ENCODE results near the gene NDUFS6.

The NDUFS6 gene

GRCh38 chr5:1847611-1848010, 46.4 kb downstream of the NDUFS6 start:
- Histone ChIP-seq H2BK15ac (ENCODE audit: low read length) (no peak overlapping the region), H2BK5ac (ENCODE audit: low read length) (no peak overlapping the region), H2AFZ (ENCODE audit: low read length) (no peak overlapping the region), H3K4me1 (ENCODE audit: control insufficient read depth in 2 of 2, insufficient read depth in 1 of 2, low read depth in 1 of 2, low read length in 2 of 2) (peaks cover 20 to 28% of the 10 kb centered on the region in 2 donors), H2BK12ac (ENCODE audit: low read length) (no peak overlapping the region), H3K36me3 (replicated peaks in 1 of 2; ENCODE audit: control insufficient read depth in 2 of 2, insufficient read depth in 2 of 2, low read length in 2 of 2) (peaks cover 0 to 1% of the 10 kb centered on the region in 2 donors), H3K18ac (ENCODE audit: low read length) (peak overlapping the region; percentile 80), H3K27ac (replicated peaks; ENCODE audit: low read length) (no peak overlapping the region), H3K79me1 (ENCODE audit: low read depth, low read length) (no peaks in the 10 kb centered on the region), H3K23ac (ENCODE audit: low read depth, low read length, poor library complexity) (no peak overlapping the region), H3K27me3 (ENCODE audit: control insufficient read depth in 3 of 3, insufficient read depth in 3 of 3, low read depth in 1 of 3, low read length in 3 of 3) (peaks cover 4 to 51% (median 8%) of the 10 kb centered on the region in 3 experiments), H4K8ac (ENCODE audit: low read depth, low read length) (peak overlapping the region; percentile 21), H3K4me2 (ENCODE audit: insufficient read depth, low read length, poor library complexity, severe bottlenecking) (no peak overlapping the region), H3K4ac (ENCODE audit: low read length) (no peak overlapping the region), H2AK5ac (ENCODE audit: low read depth, low read length) (peak overlapping the region; percentile 22), H2BK120ac (ENCODE audit: low read depth, low read length) (no peak overlapping the region), H4K91ac (ENCODE audit: low read depth, low read length, poor library complexity) (no peak overlapping the region), H3K9me3 (replicated peaks in 1 of 2; ENCODE audit: control insufficient read depth in 2 of 2, insufficient read depth in 1 of 2, low read depth in 1 of 2, low read length in 2 of 2) (no peaks in the 10 kb centered on the region), H3K14ac (ENCODE audit: low read length) (no peak overlapping the region), H3K9ac (ENCODE audit: low read depth, low read length, poor library complexity) (no peak overlapping the region), H3K4me3 (ENCODE audit: low read length in 2 of 2) (no peak overlapping the region)
- no CpG with 5 or more reads among the region's 9 CpGs for WGBS, 2 donors (ENCODE audit: extremely low coverage in 2 of 2, insufficient read length in 2 of 2, insufficient replicate concordance in 1 of 2)
- DNase-seq (ENCODE audit: low spot score): no peak

DNA sequence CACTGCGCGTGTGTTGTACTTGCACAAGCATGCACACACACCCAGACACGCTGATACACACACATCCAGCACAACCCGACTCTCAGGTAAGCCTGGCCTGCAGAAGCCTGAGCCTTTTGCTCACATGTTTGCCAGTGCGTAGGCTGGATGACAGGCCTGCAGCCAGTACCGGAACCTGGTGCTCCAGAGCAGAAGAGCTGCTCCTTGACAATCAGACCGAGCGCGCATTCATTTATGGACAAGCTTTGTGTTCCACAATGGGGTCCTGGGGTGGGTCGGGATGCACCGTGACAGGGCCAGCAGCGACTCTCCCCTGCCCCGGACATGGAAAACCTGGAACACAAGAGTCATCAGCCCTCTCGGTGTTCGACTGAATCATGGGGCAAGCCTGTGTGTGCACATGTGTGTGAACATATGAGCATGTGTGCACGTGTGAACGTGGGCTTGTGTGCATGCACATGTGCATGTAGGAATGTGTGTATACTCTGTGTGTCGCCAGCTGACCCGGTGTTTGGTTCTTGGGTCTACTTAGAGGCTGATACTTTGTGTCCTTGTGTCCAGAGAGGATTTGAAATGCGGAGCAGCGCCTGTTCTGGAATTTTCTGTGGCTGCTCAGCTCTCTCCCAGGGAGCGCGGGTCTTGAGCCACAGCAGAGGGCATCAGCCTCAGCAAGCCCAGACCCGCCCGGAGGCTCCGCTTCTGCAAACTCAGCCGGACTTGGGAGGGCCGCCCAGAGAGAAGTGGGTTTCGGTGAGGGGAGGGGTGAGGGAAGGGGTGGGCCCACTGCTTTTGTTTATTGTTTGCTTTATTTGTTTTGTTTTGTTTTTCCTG, 49.3 kb downstream of the NDUFS6 start:
- Histone ChIP-seq H3K23ac (ENCODE audit: low read depth, low read length, poor library complexity) (peak overlapping the region; percentile 2), H3K27ac (replicated peaks; ENCODE audit: low read length) (no peak overlapping the region), H3K79me1 (ENCODE audit: low read depth, low read length) (peaks cover under 1% of the 10 kb centered on the region), H4K91ac (ENCODE audit: low read depth, low read length, poor library complexity) (no peak overlapping the region), H2AK5ac (ENCODE audit: low read depth, low read length) (no peak overlapping the region), H3K14ac (ENCODE audit: low read length) (no peak overlapping the region), H2AFZ (ENCODE audit: low read length) (peak overlapping the region; percentile 64), H3K4me2 (ENCODE audit: insufficient read depth, low read length, poor library complexity, severe bottlenecking) (peak overlapping the region; percentile 48), H4K8ac (ENCODE audit: low read depth, low read length) (no peak overlapping the region), H3K18ac (ENCODE audit: low read length) (peak overlapping the region; percentile 12), H3K36me3 (replicated peaks in 1 of 2; ENCODE audit: control insufficient read depth in 2 of 2, insufficient read depth in 2 of 2, low read length in 2 of 2) (peaks cover 0 to 1% of the 10 kb centered on the region in 2 donors), H2BK12ac (ENCODE audit: low read length) (no peak overlapping the region), H2BK5ac (ENCODE audit: low read length) (no peak overlapping the region), H3K27me3 (ENCODE audit: control insufficient read depth in 3 of 3, insufficient read depth in 3 of 3, low read depth in 1 of 3, low read length in 3 of 3) (peaks cover 8 to 69% (median 8%) of the 10 kb centered on the region in 3 experiments), H3K4ac (ENCODE audit: low read length) (no peak overlapping the region), H2BK120ac (ENCODE audit: low read depth, low read length) (no peak overlapping the region), H3K4me1 (ENCODE audit: control insufficient read depth in 2 of 2, insufficient read depth in 1 of 2, low read depth in 1 of 2, low read length in 2 of 2) (peaks cover 20 to 28% of the 10 kb centered on the region in 2 donors), H3K4me3 (ENCODE audit: low read length in 2 of 2) (no peak overlapping the region), H2BK15ac (ENCODE audit: low read length) (no peak overlapping the region), H3K9ac (ENCODE audit: low read depth, low read length, poor library complexity) (no peak overlapping the region), H3K9me3 (replicated peaks in 1 of 2; ENCODE audit: control insufficient read depth in 2 of 2, insufficient read depth in 1 of 2, low read depth in 1 of 2, low read length in 2 of 2) (no peaks in the 10 kb centered on the region)
- no CpG with 5 or more reads among the region's 29 CpGs for WGBS, 2 donors (ENCODE audit: extremely low coverage in 2 of 2, insufficient read length in 2 of 2, insufficient replicate concordance in 1 of 2)
- no peak for DNase-seq (ENCODE audit: low spot score)

GRCh38 chr5:1851290-1851934, 50.2 kb downstream of the NDUFS6 start:
- peak overlapping the region; percentile 49 for H2AFZ ChIP-seq (ENCODE audit: low read length)
- peaks cover 8 to 68% (median 8%) of the 10 kb centered on the region in 3 experiments for H3K27me3 ChIP-seq (ENCODE audit: control insufficient read depth in 3 of 3, insufficient read depth in 3 of 3, low read depth in 1 of 3, low read length in 3 of 3)
- H3K27ac ChIP-seq (replicated peaks; ENCODE audit: low read length): no peak overlapping the region
- no peak for DNase-seq (ENCODE audit: low spot score)
- H4K91ac ChIP-seq (ENCODE audit: low read depth, low read length, poor library complexity): no peak overlapping the region
- H2AK5ac ChIP-seq (ENCODE audit: low read depth, low read length): peak overlapping the region; percentile 76
- H4K8ac ChIP-seq (ENCODE audit: low read depth, low read length): no peak overlapping the region
- peak overlapping the region in 1 of 2 donors; percentile 2 for H3K4me3 ChIP-seq (ENCODE audit: low read length in 2 of 2)
- peaks cover 0 to 1% of the 10 kb centered on the region in 2 donors for H3K36me3 ChIP-seq (replicated peaks in 1 of 2; ENCODE audit: control insufficient read depth in 2 of 2, insufficient read depth in 2 of 2, low read length in 2 of 2)
- H2BK12ac ChIP-seq (ENCODE audit: low read length): peak overlapping the region; percentile 69
- WGBS, 2 donors (ENCODE audit: extremely low coverage in 2 of 2, insufficient read length in 2 of 2, insufficient replicate concordance in 1 of 2): no CpG with 5 or more reads among the region's 34 CpGs
- peak overlapping the region; percentile 61 for H2BK5ac ChIP-seq (ENCODE audit: low read length)
- no peak overlapping the region for H3K4ac ChIP-seq (ENCODE audit: low read length)
- H3K4me1 ChIP-seq (ENCODE audit: control insufficient read depth in 2 of 2, insufficient read depth in 1 of 2, low read depth in 1 of 2, low read length in 2 of 2): peaks cover 20 to 28% of the 10 kb centered on the region in 2 donors
- H3K4me2 ChIP-seq (ENCODE audit: insufficient read depth, low read length, poor library complexity, severe bottlenecking): peak overlapping the region; percentile 48
- peak overlapping the region; percentile 78 for H2BK120ac ChIP-seq (ENCODE audit: low read depth, low read length)
- H3K23ac ChIP-seq (ENCODE audit: low read depth, low read length, poor library complexity): peak overlapping the region; percentile 87
- peak overlapping the region; percentile 93 for H2BK15ac ChIP-seq (ENCODE audit: low read length)
- H3K14ac ChIP-seq (ENCODE audit: low read length): no peak overlapping the region
- no peaks in the 10 kb centered on the region for H3K9me3 ChIP-seq (replicated peaks in 1 of 2; ENCODE audit: control insufficient read depth in 2 of 2, insufficient read depth in 1 of 2, low read depth in 1 of 2, low read length in 2 of 2)
- peak overlapping the region; percentile 70 for H3K9ac ChIP-seq (ENCODE audit: low read depth, low read length, poor library complexity)
- H3K79me1 ChIP-seq (ENCODE audit: low read depth, low read length): peaks cover 3% of the 10 kb centered on the region
- peak overlapping the region; percentile 96 for H3K18ac ChIP-seq (ENCODE audit: low read length)
